HG02840 (cell line): ENCODE measurements around the gene HMGB3.
"Not testable (repeated sequence)": the region's sequence is repeated elsewhere in the genome, so short reads cannot be mapped to it uniquely, and the experiment has no call there.

ENCODE experiments used
- ATAC-seq: cut with Tn5 transposase; IDR thresholded peaks from one replicate; pipeline ENCODE4 v1.9.1; 2021; ENCODE audit warnings: mild to moderate bottlenecking, moderate library complexity, moderate number of reproducible peaks; ENCODE audit not compliant: unreplicated experiment, low FRiP score

The HMGB3 gene

GRCh38 chrX:150982788-150983520 is at the start of gene HMGB3:
HMGB3 (plus strand) TSS chrX:150983335; CDS start chrX:150985600, 2,265 bp downstream.
- ATAC-seq = peak; percentile 97

DNA sequence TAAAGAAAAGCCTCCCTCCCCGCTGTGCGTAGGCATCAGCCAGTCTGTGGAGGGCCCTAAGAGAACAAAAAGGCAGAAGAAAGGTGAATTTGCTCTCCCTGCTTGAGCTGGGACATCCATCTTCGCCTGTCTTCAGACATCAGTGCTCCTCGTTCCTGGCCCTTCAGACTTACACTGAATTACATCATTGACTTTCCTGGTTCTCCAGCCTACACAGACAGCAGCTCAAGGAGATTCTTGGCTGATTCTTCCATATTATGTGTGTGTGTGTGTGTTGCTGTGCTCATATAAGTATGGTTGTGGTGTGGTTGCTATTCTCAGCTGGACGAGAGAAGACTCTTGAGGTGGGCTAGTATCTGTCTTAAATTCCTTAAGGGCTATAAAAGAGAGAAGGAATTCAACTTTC is 49.2 kb upstream of the HMGB3 start:
- no peak for ATAC-seq

- no peak for ATAC-seq
Observed at GRCh38 chrX:150934453-150934852, 48.7 kb upstream of the HMGB3 start.

DNA sequence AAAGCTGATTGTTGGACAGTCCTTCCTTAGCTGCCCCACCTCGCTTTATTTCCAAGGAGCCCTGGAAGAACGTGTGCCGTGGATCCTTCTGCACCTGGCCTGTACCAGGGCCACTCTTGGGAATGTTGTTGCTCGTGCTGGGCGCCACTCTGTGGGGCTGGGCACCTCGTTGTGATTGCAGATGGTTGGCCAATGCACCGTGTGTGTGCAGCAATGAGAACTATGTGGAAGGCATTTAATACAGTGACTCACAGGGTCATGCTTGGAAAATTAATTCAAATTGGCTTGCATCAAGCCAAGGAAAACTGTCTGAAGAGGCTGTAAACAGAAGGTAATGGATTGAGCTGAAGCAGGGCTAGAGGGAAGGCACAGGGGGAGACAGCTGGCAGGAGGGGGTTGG is 47.7 kb upstream of the HMGB3 start:
- ATAC-seq = no peak

- no peak for ATAC-seq
Observed at GRCh38 chrX:150936556-150936955, 46.6 kb upstream of the HMGB3 start.

DNA sequence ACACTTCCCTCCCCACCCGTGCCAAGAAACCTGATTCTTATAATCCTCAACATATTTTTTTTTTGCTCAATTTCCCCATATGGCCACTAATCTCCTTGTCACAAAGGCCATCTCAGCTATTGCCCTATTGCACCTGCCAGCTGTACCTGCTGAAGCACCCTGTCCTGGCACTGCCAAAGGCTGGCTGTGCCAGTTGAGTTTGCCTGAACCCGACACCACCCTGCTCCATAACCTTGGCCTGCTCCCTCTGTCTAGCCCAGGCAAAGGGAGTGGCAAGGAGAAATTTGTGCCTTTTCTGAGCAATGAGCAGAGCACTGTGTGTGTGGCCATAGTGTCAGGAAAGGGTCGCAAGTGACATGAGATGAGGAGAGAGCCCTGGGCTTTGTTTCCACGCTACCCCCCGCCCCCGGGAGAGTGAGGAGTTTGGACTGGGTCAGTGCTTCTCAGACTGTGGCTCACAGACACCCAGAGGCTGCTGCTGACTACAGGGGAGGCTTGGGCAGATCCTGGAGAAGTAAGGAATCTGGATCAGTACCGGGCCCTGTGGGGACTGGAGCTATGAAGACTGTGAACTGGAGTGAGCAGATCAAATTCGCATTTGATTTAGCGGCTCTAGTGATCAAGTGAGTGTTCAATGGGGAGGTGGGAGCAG is 42.2 kb upstream of the HMGB3 start:
- ATAC-seq = no peak

- no peak for ATAC-seq
Observed at GRCh38 chrX:150941580-150941979, 41.6 kb upstream of the HMGB3 start.

DNA sequence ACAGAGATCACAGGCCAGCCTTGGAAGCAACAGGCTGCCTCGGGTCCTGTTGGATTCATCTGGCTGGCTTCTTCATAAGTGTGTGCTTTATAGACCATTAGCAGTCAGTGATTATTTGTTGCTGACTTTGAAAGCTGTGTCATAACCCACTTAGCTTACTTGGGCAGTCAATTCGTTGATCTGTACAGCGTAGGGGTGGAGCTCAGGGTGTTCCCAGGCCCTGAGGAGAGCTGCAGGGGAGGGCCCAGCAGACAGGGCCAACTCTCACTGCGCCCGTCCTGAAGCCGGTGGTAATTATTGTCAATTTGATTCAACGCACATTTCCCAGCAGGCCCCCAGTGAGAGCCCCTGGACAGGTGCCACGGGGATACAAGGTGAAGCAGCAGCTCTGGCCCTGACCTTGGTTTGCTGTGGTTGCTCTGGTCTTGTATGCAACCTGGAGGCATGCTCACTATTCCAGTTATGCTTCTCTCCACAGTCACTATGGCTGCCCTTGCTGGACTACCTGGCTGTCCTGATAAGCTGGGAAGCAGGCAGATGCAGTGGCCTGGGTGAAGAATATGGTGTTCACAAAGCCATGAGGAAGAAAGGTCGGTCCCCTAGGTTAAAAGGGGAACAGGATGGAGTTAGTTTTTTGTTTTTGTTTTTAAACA is 40.1 kb upstream of the HMGB3 start:
- no peak for ATAC-seq

DNA sequence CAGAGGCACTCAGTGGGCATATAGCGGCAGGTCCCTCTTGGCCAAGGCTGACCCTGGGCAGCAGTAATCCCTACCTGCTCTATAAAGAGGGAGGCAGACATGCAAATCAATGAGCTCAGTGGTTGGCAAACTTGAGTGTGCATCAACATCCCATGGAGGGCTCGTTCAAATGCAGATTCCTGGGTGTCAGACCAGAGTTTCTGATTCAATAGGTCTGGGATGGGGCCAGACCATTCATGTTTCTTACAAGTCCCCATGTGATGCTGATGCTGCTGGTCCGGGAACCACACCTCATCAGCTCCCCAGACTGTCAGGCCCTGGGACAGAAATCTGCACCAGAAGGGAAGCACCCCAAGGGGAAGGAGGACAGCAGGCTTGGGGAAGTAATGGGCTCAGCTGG is 38.9 kb upstream of the HMGB3 start:
- no peak for ATAC-seq

GRCh38 chrX:150954951-150955350 is 28.2 kb upstream of the HMGB3 start:
- ATAC-seq = no peak

DNA sequence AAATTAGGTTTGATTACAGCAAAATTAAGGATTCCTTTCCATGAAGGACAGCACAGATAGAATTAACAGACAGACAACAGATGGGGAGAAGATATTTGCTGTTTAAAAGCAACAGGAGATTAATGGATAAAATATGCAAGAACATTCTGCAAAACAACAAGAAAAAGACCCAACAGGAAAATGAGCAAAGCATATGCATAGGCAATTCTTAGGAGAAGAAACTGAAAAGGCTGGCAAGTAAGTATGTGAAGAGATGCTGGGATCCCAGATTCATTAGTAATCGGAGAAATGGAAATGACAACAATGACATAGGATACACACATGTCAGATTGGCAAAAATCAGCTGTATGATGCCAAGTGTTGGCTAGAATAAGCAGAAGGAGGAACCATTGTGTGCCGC is 27.5 kb upstream of the HMGB3 start:
- ATAC-seq = no peak

GRCh38 chrX:150958177-150958576 is 25.0 kb upstream of the HMGB3 start:
- ATAC-seq = no peak

GRCh38 chrX:150959557-150959956 is 23.6 kb upstream of the HMGB3 start:
- no peak for ATAC-seq

- ATAC-seq = no peak
Observed at GRCh38 chrX:150961631-150962030, 21.5 kb upstream of the HMGB3 start.

DNA sequence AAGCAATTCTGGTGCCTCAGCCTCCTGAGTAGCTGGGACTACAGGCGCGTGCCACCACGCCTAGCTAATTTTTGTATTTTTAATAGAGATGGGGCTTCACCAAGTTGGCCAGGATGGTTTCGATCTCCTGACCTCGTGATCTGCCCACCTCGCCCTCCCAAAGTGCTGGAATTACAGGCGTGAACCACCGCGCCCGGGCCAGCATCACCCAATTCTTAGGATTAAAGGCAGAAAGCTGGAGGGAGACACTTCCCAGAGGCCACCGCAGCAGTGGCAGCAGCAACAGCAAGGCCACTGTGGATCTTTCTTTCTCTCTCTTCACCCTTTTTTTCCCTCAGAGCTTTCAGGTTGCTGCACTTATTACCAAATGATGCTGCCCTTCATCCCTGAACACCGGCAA is 18.7 kb upstream of the HMGB3 start:
- not testable (repeated sequence) for ATAC-seq

DNA sequence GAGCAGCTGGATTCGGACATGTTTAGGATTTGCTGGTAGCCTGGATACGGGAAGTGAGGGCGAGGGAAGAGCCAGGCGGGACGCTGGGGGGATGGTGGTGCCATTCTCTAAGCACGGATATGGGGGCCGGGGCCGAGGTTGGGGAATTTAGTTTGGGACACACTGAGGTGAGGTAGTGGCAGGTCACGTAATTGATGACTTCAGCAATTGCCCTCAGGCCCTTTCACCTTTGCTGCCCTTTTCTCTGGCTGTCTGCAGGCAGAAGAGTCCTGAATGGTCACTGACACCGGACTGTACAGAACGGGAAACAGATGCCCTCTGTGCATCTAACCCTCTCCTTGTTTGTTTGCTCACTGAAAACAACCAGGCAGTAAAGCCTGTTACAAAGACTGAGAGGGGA is 16.9 kb upstream of the HMGB3 start:
- no peak for ATAC-seq

DNA sequence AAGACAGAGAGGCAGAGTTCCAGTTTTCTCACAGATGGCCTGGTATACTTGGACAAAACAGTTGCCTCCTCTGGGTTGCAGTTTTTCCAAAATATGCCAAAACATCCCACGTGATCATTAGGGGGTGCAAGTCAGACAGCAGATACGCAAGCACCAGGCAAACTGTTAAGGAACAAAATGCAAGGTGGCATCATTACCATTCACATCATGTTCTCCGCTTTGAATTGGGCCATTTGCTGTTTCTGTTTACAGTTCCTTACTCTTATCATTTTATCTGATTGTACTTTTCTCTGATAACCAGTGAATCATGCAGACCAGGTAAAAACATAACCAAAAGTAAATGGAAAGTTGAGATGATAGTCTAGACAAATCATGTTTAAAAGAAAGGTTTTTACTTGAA is 16.4 kb upstream of the HMGB3 start:
- ATAC-seq = no peak

DNA sequence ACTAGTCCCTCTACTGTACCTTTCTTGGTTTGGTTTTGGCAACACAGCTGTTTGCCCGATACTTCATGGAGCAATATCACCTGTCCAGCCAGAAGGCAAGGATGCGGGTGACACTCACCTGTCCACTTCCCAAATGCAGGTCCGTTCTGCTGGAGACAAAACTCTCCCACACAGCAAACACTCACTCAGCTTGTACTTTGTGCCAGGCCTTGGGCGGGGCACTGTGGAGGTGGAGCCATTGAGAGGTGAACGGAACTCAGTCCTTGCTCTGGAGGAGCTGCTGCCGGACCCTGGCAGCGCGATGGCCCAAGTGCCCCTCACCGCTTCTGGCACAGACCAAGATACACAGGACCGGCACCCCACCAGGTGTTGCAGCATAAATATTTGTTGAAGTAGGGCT is 15.3 kb upstream of the HMGB3 start:
- no peak for ATAC-seq

DNA sequence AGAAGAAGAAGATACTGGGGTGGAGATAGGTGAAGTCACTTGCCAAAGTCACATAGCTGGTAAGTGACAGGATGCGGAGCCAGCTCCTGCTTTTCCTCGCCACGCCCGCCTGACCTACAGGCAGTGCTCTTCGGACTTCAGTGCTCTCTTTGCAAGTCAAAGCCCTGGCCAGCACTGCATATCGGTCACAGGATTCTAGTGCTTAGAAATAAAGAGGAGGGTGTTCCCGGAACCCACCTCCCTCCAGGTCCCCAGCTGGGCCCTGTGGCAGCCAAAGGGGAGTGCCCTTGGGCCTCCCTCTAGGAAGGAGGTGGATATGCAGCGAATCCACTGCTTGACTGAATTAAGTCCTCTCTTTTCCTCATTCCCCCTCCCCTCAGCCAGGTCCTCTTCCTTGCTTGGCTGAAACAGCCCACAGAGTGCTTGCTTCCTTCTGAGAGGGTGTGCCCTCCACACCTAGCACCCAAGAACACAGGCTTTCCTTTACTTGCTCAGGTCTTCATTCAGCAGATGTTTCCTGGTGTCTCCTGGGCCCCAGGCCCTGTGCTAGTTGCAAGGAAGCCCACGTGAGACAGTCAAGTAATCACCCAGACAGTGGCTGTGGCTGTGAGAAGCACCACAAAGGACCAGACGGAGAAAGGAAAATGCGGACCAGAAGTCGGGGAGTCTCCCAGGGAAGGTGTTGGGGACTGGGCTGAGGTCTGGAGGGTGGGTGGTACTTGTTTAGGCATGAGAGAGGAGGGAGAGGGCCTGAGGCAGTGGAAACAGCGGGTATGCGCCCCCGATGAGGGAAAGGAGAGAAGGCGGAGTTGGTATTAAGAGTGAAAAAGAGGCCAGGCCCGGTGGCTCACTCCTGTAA is 14.0 kb upstream of the HMGB3 start:
- ATAC-seq = no peak

DNA sequence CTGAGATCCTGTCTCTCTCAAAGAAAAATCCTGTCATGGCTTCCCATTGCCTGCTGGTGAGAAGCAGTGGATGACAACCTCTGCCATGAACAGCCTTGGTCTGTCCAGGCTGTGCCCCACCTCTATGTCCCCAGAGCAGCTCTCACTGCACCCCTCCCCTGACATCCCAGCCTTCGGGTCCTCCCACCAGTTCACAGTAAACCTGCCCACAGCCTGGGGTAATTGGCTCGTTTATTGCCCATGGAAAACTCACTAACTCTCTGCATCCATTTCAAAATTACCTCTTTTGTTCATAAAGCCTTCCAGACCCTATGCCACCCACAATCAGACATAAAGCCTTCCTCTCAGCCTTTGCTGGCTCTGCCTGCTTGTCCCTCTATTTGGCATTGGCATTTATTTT is 10.7 kb upstream of the HMGB3 start:
- no peak for ATAC-seq
